Measurements from ENCODE around the gene GPD2.
"Not testable (repeated sequence)": the region's sequence is repeated elsewhere in the genome, so short reads cannot be mapped to it uniquely, and the experiment has no call there.

Gene GPD2

DNA sequence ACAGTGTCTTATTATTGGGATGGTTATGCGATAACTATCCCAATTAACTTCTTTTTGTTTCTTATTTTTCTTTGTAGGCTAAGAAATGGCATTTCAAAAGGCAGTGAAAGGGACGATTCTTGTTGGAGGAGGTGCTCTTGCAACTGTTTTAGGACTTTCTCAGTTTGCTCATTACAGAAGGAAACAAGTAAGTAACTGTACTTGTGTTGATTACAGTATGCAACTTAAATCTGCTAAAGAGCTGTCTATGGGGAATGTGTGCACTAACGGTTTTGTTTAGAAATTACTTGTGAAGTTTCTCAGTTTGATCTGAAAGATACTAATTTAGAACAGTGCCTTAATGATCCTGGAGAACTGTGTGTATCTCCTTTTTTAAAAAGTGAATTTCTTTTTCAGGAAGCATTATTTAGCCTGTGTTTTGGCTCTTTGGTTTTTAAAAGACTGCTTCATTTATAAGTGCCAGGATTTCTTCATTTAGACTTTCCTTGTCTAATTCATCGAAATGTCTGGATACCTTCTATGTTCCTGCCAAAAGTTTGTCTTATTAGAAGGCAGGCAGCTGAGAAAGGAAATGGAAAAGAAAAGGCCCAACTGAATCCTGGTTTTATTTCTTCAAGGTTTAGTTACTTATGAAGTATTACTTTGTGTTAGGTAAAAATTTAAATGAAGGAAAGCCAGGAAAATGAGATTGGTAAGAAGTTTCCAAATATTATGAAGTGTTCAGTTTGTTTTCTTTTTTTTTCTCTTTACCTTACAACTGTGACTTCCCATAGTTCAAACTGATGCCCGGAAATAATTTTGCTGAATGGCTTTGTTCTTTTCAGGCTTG, 40.1 kb downstream of the GPD2 start:
- DNase-seq: no peak

DNA sequence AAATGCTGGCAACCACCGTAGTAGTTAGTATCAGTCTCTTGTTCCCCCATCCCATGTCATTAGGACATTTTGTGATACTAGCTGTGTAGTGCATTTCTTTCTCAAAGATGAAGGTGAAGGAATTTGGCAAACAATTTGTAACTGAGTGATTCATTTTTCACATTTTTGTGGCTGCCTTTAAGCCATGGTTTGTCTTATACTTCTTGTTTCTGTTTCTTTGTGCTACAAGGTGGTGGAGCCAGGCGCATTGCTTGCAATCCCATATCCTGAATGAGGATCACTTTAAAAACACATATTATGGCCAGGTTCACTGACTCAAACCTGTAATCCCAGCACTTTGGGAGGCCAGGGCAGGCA, 40.6 kb downstream of the GPD2 start:
- no peak for DNase-seq

DNA sequence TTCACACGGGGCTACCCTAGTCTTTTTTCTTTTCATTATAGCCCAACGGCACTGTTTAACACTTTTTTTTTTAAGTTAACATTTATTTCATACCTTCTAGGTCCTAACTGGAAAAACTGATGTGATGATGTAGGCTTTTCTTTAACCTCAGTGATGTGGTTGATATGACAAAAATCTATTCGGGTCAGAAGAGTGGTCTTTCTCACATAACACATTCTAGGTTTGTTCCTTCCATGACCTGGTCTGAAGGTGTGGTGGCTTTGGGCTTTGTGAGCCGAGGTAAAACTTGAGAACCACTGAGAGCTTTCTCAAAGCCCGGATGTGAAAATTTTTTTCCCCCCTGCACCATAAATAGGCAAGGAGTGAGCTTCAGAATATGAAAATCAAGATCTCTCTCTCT, 44.2 kb downstream of the GPD2 start:
- DNase-seq: no peak

DNA sequence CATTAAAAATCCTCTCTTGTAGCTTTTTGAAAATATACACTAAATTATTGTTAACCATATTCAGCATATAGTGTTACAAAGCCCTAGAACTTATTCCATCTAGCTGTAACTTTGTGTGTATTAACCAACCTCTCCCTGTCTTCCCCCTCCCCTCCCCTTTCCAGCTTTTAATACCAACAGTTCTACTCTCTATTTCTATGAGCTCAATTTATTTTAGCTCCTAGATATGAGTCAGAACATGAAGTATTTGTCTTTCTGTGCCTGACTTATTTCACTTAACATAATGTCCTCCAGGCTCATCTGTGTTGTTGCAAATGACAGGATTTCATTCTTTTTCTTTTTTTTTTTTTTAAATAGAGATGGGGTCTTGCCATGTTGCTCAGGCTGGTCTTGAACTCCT, 45.1 kb downstream of the GPD2 start:
- DNase-seq: no peak

DNA sequence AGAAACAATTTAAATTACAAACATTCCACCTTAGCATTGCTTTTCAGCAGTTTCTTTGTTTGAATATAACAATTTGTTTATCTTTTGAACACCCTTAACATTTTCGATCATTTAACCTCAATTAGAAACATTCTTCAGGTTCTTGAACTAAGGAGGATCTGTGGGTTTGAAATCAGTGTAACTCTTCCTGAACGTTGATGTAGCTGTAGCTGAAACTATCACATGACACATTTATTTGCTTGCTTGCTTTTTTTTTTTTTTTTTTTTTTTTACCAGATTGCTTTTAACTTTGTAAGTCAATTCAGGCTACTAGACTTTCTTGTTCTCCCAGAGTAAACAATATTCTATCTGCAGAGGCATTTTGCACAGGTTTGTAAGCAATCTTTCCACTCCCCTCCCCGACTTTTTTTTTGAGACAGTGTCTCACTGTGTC, 47.6 kb downstream of the GPD2 start:
- no peak for DNase-seq

DNA sequence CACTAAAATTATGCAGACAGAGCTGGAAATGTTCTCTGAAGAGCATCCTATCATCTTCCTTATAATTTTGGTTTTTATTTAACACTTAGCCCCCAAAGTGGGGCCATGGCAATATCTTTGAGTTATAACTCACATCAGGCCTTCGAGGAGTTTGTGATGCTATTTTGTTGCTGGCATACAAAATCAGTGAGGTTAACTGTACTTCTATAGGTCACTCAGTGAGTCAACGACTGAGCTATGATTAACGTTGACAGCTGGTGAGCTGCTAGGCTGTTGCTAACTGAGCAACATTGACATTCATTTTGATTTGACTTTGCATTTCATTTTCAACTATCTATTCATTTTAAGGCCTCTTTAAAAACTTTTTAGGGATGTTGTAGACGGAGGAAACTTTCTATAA, 50.0 kb downstream of the GPD2 start:
- no peak for DNase-seq

DNA sequence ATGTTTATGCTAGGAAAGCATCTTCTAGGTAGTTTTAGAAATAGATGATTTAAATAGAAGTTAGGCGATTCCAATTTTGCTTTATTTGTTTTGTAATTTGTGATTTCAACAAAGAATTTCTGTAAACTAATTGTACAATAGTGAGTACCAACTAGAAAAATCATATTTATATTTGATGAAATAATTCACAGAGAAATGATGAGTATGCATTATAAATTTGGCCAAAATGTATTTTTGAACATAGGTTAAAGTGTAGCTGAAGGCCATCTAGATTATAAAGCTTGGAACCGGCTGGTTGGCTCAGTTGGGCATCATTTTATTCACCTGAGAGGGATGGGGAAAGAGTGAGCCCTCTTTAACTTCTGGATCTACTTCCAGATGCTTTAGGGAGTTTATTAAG, 50.4 kb downstream of the GPD2 start:
- no peak for DNase-seq

DNA sequence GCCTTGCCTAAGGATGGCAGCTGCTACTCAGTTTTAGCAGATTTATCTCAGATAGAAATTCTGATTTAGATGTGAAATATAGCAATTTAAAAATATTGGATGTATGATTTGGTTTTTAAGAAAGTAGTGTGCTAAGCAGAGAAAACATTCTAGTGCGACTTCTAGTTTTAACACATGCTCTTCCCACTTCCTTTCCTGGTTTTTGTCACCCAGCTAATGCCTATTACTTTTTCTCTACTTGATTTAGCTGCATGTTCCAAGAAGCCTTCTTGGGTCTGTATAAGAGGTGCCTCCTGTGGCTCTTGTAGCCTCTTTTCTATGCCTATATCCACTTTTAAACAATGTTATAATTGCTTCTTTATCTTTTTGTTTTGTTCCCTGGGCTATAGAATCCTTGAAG, 53.0 kb downstream of the GPD2 start:
- DNase-seq: no peak

DNA sequence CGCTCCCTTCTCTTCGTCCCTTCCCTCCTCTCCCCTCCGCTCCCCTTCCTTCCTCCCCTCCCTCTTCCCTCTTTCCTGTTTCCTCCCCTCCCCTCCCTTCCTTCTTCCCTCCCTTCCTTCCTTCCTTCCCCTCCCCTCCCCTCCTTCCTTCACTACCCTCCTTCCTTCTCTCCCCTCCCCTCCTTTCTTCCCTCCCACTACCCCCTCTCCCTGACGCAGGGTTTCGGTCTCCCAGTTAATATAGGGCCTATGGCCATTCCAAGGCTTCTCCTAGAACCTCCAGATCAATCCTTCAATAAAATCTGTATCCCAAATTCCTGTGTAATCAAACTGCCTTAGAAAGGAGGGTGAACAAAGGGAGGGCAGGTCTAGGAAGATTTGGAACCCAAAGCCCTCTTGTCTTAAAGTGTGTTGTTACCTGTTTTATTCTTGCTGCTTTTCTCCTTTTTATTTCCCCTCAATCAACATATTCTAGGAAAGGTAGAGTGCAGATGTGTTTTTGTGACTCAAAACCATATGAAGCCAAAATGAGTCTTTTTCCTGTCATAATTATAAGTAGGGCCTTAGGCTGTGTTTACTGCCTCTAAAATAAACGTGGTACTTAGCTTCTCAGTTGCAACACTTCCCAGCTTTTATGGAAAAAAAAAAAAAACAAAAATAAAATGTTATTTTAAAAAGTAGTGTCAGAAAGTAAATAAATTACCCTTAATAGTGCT, 53.7 kb downstream of the GPD2 start:
- no peak for DNase-seq

DNA sequence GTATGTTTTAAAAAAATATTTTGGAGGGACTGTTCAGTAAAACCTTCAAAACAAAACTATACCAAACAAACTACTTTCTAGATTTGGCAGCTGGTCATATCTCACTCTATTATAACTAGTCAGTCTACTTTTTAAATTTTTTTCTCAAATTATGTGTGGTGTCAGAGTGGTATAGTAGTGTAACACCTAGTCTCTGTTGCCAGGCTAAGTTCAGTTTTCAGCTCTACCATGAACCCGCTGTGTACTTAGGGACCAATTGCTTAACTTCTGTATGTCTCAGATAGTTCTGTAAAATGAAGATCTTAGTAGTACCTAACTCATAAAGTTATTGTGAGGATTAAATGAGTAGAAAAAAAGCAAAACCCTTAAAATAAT, 54.3 kb downstream of the GPD2 start:
- DNase-seq: no peak

DNA sequence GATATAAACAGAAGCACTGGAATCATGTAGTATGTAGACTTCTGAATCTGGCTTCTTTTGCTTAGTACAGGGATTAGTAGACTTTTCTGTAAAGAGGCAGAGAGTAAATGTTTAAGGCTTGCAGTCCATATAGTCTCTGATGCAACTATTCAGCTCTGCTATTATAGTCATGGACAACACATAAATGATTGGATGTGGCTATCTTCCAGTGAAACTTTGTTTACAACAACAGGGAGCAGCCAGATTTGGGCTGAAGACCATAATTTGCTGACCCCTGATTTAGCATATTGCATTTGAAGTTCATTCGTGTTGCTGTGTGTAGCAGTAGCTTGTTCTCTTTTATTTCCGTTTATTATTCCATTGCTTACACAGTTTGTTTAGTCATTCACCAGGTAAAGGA, 55.0 kb downstream of the GPD2 start:
- no peak for DNase-seq

DNA sequence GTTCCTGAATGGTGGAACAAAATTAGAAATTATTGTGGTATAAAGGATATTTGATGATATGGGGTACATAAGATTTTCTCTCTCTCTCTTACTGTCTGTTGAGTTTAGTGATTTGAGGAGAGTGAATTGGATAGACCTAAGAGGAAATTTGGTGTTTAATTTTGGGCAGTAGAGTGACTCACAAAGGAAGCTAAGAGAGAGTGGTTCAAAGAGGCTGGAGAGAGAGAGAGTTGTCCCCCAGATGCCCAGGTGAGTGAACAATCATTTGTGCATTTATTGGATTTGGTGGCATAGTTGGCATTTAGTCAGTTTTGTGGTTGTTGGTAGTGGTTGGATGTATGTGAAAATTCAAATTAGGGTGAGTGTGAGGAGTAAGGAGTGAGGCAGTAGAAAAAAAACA, 56.8 kb downstream of the GPD2 start:
- no peak for DNase-seq

DNA sequence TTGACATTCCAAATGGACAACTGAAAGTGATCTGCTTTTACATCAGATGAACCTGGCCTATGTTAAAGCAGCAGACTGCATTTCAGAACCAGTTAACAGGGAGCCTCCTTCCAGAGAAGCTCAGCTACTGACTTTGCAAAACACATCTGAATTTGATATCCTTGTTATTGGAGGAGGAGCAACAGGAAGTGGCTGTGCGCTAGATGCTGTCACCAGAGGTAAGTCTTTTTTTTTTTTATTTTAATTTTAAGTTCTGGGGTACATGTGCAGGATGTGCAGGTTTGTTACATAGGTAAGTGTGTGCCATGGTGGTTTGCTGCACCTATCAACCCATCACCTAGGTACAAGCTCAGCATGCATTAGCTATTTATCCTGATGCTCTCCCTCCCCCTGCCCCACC, 59.8 kb downstream of the GPD2 start:
- not testable (repeated sequence) for DNase-seq

DNA sequence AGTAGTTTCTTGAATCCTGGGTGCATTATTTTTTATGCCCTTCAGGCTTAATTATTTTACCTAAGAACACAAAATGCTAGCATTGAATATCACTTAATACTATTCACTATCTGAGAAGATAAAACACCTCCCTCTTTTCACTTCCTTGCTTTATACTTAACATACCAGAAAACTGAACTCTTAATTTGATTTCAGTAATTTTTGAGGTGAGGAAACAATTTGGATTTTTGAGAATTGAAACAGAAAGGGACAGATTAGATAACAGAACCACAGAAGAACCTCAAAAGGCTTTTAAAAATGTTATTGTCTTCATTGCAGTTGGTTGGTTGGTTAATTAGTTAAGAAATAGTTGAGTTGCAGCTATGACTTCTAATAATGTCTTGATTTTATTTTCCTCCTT, 69.5 kb downstream of the GPD2 start:
- DNase-seq: no peak

DNA sequence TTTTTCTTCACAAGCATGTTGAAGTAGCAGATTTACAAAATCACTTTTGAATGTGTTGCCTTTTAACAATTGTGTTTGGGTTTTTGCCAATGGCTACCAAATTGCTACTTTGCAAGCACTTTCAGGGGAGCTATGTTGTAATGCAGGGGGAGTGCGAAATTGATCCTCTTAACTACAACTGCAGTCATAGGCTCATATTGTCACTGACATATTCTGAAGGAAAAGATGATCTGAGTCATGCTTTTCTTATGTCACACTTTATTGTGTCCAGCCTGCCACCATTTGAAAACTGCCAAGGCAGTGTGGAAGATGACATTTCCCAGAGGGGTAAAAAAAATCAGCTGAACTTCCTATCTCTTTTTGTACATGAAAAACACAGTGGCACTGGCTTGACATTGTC, 74.9 kb downstream of the GPD2 start:
- no peak for DNase-seq

DNA sequence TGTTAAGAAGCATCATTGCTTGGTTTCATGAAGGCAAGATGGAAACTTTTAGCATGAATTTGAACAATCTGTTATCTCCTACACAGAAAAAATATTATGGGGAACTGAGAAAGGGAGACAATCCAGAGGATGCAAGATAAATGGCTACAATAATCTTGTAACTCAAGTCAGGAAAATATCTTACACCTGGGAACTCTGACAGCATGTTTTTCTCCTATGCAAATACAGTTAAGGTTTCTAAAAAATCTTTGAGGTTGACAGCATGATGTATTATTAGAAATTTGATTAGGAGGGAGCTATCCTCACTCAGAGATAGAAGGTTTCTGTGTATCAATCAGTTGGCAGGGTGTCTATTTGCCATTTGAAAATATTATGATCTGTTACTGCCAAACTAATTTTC, 75.6 kb downstream of the GPD2 start:
- no peak for DNase-seq

DNA sequence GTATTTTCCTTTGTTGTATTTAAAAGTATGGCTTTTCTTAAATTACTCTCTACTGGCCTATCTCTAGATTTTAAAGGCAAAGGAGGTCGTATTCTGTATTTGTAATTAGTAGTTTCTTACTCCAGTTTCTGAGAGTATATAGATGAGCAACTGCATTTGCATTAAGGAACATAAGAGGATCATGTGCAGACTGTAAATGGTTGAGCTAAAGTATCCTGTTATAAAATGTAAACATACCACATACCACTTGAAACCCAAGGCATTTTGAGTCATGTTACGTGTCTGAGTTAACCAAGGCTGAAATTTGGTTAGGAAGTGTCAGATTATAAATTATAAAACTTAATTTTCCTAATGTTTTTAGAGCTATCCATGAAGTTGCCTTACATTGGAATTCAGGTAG, 76.3 kb downstream of the GPD2 start:
- no peak for DNase-seq

DNA sequence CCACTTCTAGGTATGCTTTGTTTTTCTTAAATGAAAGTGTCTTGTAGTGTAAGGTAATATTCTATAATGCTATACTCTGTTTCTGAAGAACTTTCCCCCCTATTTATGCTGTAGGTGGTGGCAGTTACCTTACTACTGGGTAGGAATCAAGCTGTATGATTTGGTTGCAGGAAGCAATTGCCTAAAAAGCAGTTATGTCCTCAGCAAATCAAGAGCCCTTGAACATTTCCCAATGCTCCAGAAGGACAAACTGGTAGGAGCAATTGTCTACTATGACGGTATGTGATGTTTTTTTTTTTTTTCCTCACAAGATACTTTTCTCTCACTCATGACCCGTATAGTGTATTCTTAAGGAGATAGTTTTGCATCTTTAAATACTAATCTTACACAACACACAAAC, 77.0 kb downstream of the GPD2 start:
- no peak for DNase-seq

DNA sequence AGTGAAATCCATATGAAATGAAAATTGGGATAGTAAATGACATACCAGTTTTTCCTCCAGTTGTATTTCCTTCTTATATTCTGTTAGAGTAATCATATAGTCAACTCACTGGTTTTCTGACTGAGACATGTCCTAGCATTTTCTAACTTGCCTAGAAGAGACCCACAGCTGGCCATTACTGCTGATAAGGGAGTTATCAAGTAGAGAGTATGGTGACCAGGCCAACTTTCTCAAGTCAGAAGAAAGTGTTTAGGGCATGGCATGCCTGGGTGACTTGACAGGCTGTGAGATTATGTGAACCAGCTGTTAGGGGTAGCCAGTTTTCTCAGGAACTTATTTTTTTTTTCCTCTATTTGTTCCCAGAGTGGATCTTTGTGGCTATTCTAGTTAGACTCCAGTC, 81.2 kb downstream of the GPD2 start:
- no peak for DNase-seq

DNA sequence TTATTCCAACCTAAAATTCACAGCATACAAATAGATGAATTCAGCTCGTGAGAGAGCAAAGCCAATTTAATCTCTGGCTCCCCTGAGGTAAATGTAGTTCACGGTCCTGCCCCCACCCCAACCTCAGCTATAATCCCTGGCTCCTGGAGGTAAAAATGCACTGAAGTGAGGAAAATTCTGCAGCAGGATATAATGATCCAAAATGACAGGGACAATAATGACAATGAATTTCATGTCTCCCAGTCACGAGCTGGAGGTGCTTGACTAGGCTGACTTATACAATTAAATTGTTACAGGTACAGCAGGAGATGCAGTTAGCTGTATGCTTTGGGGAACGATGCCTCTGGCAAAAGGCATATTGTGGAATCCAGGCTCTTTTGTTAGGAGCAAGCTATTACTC, 82.0 kb downstream of the GPD2 start:
- DNase-seq: no peak

DNA sequence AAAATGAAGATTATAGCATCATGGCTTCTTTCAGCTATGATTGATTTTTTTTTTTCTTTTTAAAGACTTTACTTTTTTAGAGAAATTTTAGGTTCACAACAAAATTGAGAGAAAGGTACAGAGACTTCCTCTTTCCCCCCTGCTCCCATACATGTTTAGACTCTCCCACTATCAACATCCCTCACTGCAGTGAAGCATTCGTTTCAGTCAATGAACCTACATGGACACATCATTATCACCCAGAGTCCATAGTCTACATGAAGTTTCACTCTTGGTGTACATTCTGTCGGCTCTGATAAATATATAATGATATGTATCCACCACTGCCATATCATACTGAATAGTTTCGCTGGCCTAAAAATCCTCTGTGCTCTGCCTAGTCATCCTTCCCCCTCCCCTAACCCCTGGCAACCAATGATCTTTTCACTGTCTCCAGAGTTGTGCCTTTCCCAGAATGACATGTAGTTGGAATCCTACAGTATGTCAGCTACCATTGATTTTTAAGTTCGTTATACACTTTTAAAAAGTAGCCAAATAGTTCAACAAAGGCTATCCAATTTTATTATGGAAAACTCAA, 86.8 kb downstream of the GPD2 start:
- no peak for DNase-seq

DNA sequence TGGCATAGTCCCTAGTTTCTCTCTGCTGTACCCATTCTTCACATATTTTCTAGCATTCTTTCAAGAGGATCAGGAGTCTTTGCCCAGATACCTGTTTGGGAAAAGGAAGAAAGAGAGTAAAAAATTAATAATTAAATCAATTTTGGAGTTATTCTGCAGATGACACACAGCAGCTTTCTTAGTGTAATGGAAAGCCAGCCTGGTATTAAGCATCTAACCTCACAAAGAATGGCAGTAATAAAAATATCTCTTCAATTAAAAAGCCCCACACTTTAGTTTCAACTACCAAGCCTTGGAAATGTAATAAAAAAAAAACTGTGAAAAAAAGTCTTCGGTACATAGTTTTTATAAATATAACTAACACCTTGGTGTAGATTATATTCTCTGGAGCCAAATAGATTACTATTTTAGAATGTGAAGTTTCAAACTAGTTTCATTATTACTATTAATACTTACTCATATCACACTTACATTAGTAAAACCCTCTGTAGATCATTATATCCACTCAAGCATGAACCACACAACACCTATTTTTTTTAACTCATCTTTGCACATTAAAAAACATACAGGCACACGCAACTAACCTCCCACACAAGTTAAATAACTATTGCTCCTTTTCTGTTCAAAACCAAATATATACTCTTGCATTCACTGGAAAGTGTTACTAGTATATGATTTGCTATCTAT, 90.9 kb downstream of the GPD2 start:
- no peak for DNase-seq

DNA sequence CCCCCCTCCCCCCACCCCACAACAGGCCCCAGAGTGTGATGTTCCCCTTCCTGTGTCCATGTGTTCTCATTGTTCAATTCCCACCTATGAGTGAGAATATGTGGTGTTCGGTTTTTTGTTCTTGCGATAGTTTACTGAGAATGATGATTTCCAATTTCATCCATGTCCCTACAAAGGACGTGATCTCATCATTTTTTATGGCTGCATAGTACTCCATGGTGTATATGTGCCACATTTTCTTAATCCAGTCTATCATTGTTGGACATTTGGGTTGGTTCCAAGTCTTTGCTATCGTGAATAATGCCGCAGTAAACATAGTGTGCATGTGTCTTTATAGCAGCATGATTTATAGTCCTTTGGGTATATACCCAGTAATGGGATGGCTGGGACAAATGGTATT, 92.4 kb downstream of the GPD2 start:
- DNase-seq: not testable (repeated sequence)

DNA sequence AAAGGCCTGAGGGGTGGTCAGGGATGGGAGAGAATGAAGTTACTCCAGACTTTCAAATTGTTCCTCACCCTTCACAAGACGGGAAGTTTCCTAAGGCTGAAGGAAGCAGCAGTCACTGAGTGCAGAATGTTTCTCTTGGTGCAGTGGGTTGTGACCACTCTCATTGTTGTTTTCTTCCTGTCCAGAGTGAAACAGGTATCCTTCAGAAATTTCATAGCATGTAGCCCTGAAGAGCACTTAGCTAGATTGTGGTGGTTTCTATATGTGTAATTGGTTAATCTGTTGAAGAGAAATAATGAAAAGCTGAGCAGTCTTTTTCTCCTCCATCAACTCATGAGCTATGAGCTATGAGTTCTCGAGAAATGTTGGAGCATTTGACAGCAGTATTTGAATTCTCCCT, 96.8 kb downstream of the GPD2 start:
- no peak for DNase-seq
